Stimulated activated CD4-positive, alpha-beta T cell treated with anti-CD3 and anti-CD28 coated beads, Interleukin-15, amount 100 ng/mL, for 1 hour (primary cell): ENCODE data around the gene CLCNKB.
"Not testable (repeated sequence)": the region's sequence is repeated elsewhere in the genome, so short reads cannot be mapped to it uniquely, and the experiment has no call there.

Source experiments
- DNase-seq, 2 donors: peaks; one replicate each; pipeline ENCODE4 v3.0.0-alpha.2; 2020; ENCODE audit warnings: low read depth in 1 of 2, low spot score in 1 of 2

The CLCNKB gene

GRCh38 chr1:16014509-16015482, 28.8 kb upstream of the CLCNKB start:
- DNase-seq: no peak

GRCh38 chr1:16015491-16015890, 28.1 kb upstream of the CLCNKB start:
- no peak for DNase-seq

- DNase-seq: no peak
Measured at GRCh38 chr1:16015960-16016901, 27.4 kb upstream of the CLCNKB start.

- DNase-seq: no peak
Measured at GRCh38 chr1:16017076-16017460, 26.5 kb upstream of the CLCNKB start.

GRCh38 chr1:16017461-16018303, 25.9 kb upstream of the CLCNKB start, which contains the start of gene HSPB7:
Gene HSPB7 (minus strand): TSS chr1:16018043. CDS start chr1:16017963, 80 bp downstream.
- DNase-seq: no peak

GRCh38 chr1:16018308-16018707, 25.3 kb upstream of the CLCNKB start:
- no peak for DNase-seq

- no peak for DNase-seq
Measured at GRCh38 chr1:16018749-16019643, 24.6 kb upstream of the CLCNKB start.

- DNase-seq: no peak
Measured at GRCh38 chr1:16019644-16020277, 23.8 kb upstream of the CLCNKB start.

GRCh38 chr1:16020325-16020724, 23.3 kb upstream of the CLCNKB start:
- DNase-seq: no peak

GRCh38 chr1:16020878-16021277, 22.7 kb upstream of the CLCNKB start:
- not testable (repeated sequence) for DNase-seq

- DNase-seq: no peak
Measured at GRCh38 chr1:16021681-16022080, 21.9 kb upstream of the CLCNKB start, which contains the start of gene CLCNKA. Gene CLCNKA (plus strand): TSS chr1:16022036. CDS start chr1:16022620, 584 bp downstream.

GRCh38 chr1:16022393-16022792, 21.2 kb upstream of the CLCNKB start:
- DNase-seq: no peak

GRCh38 chr1:16023050-16023653, 20.4 kb upstream of the CLCNKB start:
- no peak for DNase-seq

GRCh38 chr1:16026302-16026701, 17.3 kb upstream of the CLCNKB start:
- DNase-seq: not testable (repeated sequence)

GRCh38 chr1:16026723-16027484, 16.7 kb upstream of the CLCNKB start:
- DNase-seq: peak in 1 of 2 donors; percentile 46

GRCh38 chr1:16028237-16029002, 15.2 kb upstream of the CLCNKB start:
- no peak for DNase-seq

GRCh38 chr1:16029003-16029268, 14.6 kb upstream of the CLCNKB start:
- DNase-seq: not testable (repeated sequence)
